GM10266 (cell line): Measurements from ENCODE around the gene IQSEC1.

ENCODE experiments used
- DNase-seq: peaks from one replicate; pipeline ENCODE4 v3.0.0; 2012; ENCODE audit errors: extremely low spot score
- TF ChIP-seq, protein P1 (sequence below): IDR thresholded peaks from 2 replicates; pipeline ENCODE4 v1.5.1; 2012; ENCODE audit warnings: mild to moderate bottlenecking, low read depth; ENCODE audit not compliant: control insufficient read depth, insufficient read depth; ENCODE audit errors: missing control alignments

The IQSEC1 gene

GRCh38 chr3:13105896-13106250 is 32.6 kb upstream of the IQSEC1 start:
- no peak for DNase-seq
- TF ChIP-seq, protein P1, sequence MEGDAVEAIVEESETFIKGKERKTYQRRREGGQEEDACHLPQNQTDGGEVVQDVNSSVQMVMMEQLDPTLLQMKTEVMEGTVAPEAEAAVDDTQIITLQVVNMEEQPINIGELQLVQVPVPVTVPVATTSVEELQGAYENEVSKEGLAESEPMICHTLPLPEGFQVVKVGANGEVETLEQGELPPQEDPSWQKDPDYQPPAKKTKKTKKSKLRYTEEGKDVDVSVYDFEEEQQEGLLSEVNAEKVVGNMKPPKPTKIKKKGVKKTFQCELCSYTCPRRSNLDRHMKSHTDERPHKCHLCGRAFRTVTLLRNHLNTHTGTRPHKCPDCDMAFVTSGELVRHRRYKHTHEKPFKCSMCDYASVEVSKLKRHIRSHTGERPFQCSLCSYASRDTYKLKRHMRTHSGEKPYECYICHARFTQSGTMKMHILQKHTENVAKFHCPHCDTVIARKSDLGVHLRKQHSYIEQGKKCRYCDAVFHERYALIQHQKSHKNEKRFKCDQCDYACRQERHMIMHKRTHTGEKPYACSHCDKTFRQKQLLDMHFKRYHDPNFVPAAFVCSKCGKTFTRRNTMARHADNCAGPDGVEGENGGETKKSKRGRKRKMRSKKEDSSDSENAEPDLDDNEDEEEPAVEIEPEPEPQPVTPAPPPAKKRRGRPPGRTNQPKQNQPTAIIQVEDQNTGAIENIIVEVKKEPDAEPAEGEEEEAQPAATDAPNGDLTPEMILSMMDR: no peak

DNA sequence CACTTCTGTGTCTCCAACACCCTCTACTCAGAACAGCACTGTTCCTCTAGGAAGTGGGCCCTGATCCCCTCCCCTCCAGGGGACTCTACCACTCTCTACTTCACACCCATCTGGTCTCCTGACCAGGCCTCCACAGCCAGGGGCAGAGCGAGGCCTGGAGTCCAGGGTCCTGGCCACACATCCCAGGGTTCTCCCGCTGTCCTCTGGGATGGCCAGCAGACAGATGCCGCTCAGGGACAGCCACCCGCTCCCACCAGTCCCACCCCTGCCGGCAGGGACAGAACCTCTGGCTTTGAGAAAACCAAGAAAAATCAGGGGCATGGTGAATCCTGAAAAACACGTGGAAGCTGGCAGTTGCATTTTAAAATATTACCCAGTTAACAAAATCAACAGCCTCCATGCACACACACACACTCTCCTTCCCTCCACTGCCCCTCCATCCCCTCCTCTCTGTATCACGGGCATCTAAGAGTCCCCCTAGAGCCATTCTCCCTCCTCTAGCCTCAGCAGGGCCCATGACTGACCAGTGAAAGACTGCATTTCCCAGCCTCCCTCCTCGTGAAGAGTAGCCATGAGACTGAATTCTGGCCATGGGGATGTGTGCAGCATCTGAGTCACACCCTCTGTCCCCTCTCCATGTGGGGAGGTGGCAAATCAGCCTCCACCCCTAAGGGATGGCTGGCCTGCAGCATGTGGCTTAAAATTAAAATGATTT is 32.1 kb upstream of the IQSEC1 start:
- DNase-seq: no peak
- TF ChIP-seq, protein P1: no peak

GRCh38 chr3:13104511-13104910 is 31.3 kb upstream of the IQSEC1 start:
- no peak for DNase-seq
- TF ChIP-seq, protein P1: no peak

DNA sequence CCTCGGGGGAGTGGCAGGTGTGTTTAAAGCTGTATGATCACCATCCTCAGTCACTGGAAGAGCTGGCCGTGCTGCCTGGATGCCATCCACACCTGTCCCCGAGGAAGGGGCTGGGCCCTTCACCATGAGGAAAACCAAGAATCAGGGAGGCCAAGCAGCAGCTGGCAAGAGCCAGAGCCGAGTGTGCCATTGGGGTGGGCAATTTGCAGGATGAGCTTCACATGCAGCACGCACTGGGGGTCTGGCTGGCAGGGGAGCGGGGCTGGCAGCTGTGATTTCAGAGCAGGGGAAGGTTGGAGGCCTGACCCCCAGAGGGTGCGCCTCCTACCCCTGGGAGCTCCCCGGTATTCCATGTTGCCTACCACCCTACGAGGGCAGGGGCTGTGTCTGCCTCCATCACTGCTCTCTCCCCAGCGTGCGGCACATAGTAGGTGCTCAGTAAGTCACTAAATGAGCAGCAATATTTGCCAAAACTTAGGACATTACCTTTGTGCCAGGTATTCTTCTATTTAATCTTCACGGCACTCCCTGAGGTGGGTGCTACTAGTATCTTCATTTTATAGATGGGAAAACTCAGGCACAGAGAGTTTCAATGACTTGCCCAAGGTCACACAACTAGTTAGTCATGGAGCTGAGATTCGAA is 30.3 kb upstream of the IQSEC1 start:
- no peak for DNase-seq
- TF ChIP-seq, protein P1: no peak

- DNase-seq: no peak
- TF ChIP-seq, protein P1: no peak
Measured at GRCh38 chr3:13102386-13103345, 29.4 kb upstream of the IQSEC1 start.

- DNase-seq: no peak
Measured at GRCh38 chr3:13099707-13100106, 26.5 kb upstream of the IQSEC1 start.

More at GRCh38 chr3:13099707-13100106, 26.5 kb upstream of the IQSEC1 start:
- TF ChIP-seq, protein P1: no peak
